HG02852 (cell line): ENCODE measurements around the gene VSTM4.

Source experiments
- ATAC-seq: cut with Tn5 transposase; IDR thresholded peaks from one replicate; pipeline ENCODE4 v1.9.1; 2021; ENCODE audit warnings: mild to moderate bottlenecking, moderate library complexity; ENCODE audit not compliant: unreplicated experiment

VSTM4 gene

GRCh38 chr10:49096890-49097445, 18.4 kb downstream of the VSTM4 start:
- ATAC-seq = no peak

- ATAC-seq = no peak
These were observed 20.7 kb downstream of the VSTM4 start for GRCh38 chr10:49094646-49095045.

- ATAC-seq = no peak
These were observed 21.4 kb downstream of the VSTM4 start for GRCh38 chr10:49093922-49094321.

- ATAC-seq = no peak
These were observed 22.8 kb downstream of the VSTM4 start for GRCh38 chr10:49092477-49092876.

GRCh38 chr10:49091450-49092210, 23.7 kb downstream of the VSTM4 start:
- no peak for ATAC-seq

- ATAC-seq = no peak
These were observed 24.5 kb downstream of the VSTM4 start for GRCh38 chr10:49090696-49091380.

- ATAC-seq = no peak
These were observed 25.1 kb downstream of the VSTM4 start for GRCh38 chr10:49090189-49090575.

- ATAC-seq = no peak
These were observed 25.6 kb downstream of the VSTM4 start for GRCh38 chr10:49089557-49090188.

- ATAC-seq = no peak
These were observed 26.2 kb downstream of the VSTM4 start for GRCh38 chr10:49089152-49089551.

- no peak for ATAC-seq
These were observed 28.4 kb downstream of the VSTM4 start for GRCh38 chr10:49086889-49087288.

- ATAC-seq = no peak
These were observed 32.1 kb downstream of the VSTM4 start for GRCh38 chr10:49083261-49083660.

GRCh38 chr10:49082766-49083165, 32.6 kb downstream of the VSTM4 start:
- ATAC-seq = no peak

GRCh38 chr10:49081547-49082275, 33.6 kb downstream of the VSTM4 start:
- ATAC-seq = no peak

- no peak for ATAC-seq
These were observed 34.4 kb downstream of the VSTM4 start for GRCh38 chr10:49080965-49081364.

GRCh38 chr10:49080071-49080470, 35.3 kb downstream of the VSTM4 start:
- no peak for ATAC-seq

- no peak for ATAC-seq
These were observed 35.8 kb downstream of the VSTM4 start for GRCh38 chr10:49079499-49079898.

GRCh38 chr10:49079072-49079471, 36.2 kb downstream of the VSTM4 start:
- no peak for ATAC-seq

- no peak for ATAC-seq
These were observed 36.9 kb downstream of the VSTM4 start for GRCh38 chr10:49078433-49078832.

- ATAC-seq = no peak
These were observed 38.4 kb downstream of the VSTM4 start for GRCh38 chr10:49076741-49077521.

GRCh38 chr10:49076319-49076718, 39.0 kb downstream of the VSTM4 start:
- no peak for ATAC-seq
